NB4 (cell line): ENCODE results near the gene PRIMPOL.

Experiments
- POLR2A ChIP-seq: IDR thresholded peaks from 2 replicates; pipeline ENCODE4 v1.6.1; 2011; ENCODE audit warnings: mild to moderate bottlenecking; ENCODE audit not compliant: insufficient read length; ENCODE audit errors: extremely low read depth
- TF ChIP-seq, protein P1 (sequence below): IDR thresholded peaks from 2 replicates; pipeline ENCODE4 v1.6.1; 2011; ENCODE audit warnings: low read depth, low read length
- TF ChIP-seq, protein P2 (sequence below): IDR thresholded peaks from one replicate; pipeline ENCODE4 v1.5.1; 2012; ENCODE audit warnings: low read depth, low read length

DNA sequence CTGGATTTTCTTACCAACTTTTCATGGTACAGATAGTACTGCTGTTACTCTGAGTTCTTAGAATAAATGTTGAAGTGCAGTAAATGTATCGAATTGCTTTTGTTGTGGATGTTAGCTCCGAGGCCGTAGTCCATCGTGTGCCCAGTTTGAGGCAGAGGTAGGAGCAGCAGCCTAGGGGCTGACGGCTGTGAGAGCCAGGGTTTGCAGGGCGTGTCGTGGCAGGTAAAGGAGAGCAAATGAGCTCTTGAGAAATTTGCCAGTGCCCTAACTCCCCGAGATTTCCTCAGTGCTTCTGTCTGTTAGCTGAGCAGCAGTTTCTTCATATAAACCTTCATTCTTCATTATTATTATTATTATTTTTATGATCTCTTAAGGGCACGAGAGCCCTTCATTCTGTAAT lies 21.6 kb downstream of the PRIMPOL start:
- TF ChIP-seq, protein P1, sequence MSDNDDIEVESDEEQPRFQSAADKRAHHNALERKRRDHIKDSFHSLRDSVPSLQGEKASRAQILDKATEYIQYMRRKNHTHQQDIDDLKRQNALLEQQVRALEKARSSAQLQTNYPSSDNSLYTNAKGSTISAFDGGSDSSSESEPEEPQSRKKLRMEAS, result no peak
- no peak for TF ChIP-seq POLR2A
- TF ChIP-seq, protein P2, sequence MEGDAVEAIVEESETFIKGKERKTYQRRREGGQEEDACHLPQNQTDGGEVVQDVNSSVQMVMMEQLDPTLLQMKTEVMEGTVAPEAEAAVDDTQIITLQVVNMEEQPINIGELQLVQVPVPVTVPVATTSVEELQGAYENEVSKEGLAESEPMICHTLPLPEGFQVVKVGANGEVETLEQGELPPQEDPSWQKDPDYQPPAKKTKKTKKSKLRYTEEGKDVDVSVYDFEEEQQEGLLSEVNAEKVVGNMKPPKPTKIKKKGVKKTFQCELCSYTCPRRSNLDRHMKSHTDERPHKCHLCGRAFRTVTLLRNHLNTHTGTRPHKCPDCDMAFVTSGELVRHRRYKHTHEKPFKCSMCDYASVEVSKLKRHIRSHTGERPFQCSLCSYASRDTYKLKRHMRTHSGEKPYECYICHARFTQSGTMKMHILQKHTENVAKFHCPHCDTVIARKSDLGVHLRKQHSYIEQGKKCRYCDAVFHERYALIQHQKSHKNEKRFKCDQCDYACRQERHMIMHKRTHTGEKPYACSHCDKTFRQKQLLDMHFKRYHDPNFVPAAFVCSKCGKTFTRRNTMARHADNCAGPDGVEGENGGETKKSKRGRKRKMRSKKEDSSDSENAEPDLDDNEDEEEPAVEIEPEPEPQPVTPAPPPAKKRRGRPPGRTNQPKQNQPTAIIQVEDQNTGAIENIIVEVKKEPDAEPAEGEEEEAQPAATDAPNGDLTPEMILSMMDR, result no peak
